SK-N-SH treated with all-trans-retinoic acid at 6 μM for 48 hours (cell line): ENCODE measurements around the gene FAM32A.

Experiments used
- ARNTL ChIP-seq: fragments of 450-650 bp; formaldehyde crosslinking; IDR thresholded peaks from 2 replicates; pipeline ENCODE4 v1.5.0; 2020; ENCODE audit warnings: low read depth, mild to moderate bottlenecking, moderate library complexity, borderline replicate concordance
- BACH2 ChIP-seq: fragments of 250-450 bp; sonication (Bioruptor Pico); IDR thresholded peaks from 2 replicates; pipeline ENCODE4 v1.9.0; 2021; ENCODE audit warnings: mild to moderate bottlenecking, borderline replicate concordance
- CSDC2 ChIP-seq: fragments of 250-450 bp; sonication (Bioruptor Pico); IDR thresholded peaks from 2 replicates; pipeline ENCODE4 v1.5.0; 2020; ENCODE audit warnings: mild to moderate bottlenecking, moderate library complexity
- ESRRG ChIP-seq: fragments of 250-450 bp; sonication (Bioruptor Pico); IDR thresholded peaks from 2 replicates; pipeline ENCODE4 v1.6.1; 2021; ENCODE audit warnings: mild to moderate bottlenecking
- POU6F1 ChIP-seq: fragments of 250-450 bp; sonication (Bioruptor Pico); IDR thresholded peaks from 2 replicates; pipeline ENCODE4 v1.8.0; 2021; ENCODE audit warnings: low read depth, mild to moderate bottlenecking, moderate library complexity, borderline replicate concordance
- TCF4 ChIP-seq: fragments of 250-450 bp; sonication (Bioruptor Pico); IDR thresholded peaks from 2 replicates; pipeline ENCODE4 v1.8.0; 2021; ENCODE audit warnings: mild to moderate bottlenecking, moderate library complexity, borderline replicate concordance
- TOX ChIP-seq: fragments of 250-450 bp; sonication (Bioruptor Pico); IDR thresholded peaks from 2 replicates; pipeline ENCODE4 v1.8.0; 2021; ENCODE audit warnings: mild to moderate bottlenecking, moderate library complexity, borderline replicate concordance
- ZC3H10 ChIP-seq: fragments of 250-450 bp; sonication (Bioruptor Pico); IDR thresholded peaks from 2 replicates; pipeline ENCODE4 v1.5.1; 2021; ENCODE audit warnings: mild to moderate bottlenecking, moderate library complexity
- ZFP3 ChIP-seq: fragments of 250-450 bp; sonication (Bioruptor Pico); IDR thresholded peaks from 2 replicates; pipeline ENCODE4 v1.5.0; 2020; ENCODE audit warnings: mild to moderate bottlenecking, moderate library complexity
- ZFP30 ChIP-seq: fragments of 450-650 bp; formaldehyde crosslinking; IDR thresholded peaks from 2 replicates; pipeline ENCODE4 v1.5.0; 2022; ENCODE audit warnings: mild to moderate bottlenecking, moderate library complexity
- ZNF8 ChIP-seq: fragments of 450-650 bp; formaldehyde crosslinking; IDR thresholded peaks from 2 replicates; pipeline ENCODE4 v1.5.0; 2020; ENCODE audit warnings: mild to moderate bottlenecking, moderate library complexity
- TF ChIP-seq, protein P1 (sequence below): fragments of 250-450 bp; sonication (Bioruptor Pico); IDR thresholded peaks from 2 replicates; pipeline ENCODE4 v1.5.1; 2020; ENCODE audit warnings: low read depth, mild to moderate bottlenecking, moderate library complexity
- TF ChIP-seq, protein P2 (sequence below): fragments of 250-450 bp; sonication (Bioruptor Pico); IDR thresholded peaks from 2 replicates; pipeline ENCODE4 v1.8.0; 2020; ENCODE audit warnings: mild to moderate bottlenecking, moderate library complexity, borderline replicate concordance

DNA sequence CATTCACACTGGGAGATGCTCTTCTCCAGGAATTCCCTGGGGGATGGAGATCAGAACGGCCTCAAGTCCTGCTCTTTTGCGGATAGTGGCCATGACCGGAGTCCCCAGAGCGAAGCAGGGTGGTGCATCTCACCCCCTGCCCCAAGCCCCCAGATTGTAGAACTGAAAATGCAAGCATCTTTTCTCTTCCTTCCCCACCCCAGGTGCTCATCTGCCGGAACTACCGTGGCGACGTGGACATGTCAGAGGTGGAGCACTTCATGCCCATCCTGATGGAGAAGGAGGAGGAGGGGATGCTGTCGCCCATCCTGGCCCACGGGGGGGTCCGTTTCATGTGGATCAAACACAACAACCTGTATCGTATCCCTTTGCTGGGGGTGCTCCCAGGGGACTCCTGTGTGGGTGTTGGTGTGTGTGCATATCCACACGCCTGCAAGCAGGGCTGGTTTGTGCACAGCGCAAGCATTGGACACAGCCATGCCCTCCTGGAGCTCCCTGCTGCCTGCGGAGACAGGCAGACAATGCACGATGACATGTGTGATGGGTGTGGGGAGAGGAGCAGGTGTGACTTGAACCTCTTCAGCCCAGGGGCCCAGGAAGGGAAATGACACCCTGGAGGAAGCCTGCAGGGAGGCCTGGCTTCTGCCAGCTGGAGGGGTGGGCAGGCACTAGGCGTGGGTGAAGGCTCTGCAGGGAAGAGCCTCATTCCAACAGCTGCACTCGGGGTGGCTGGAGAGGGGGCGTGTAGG, 18.2 kb downstream of the FAM32A start:
- TF ChIP-seq TCF4 (CRISPR knock-in tag) (no peak), ZC3H10 (no peak), CSDC2 (CRISPR knock-in tag) (no peak), TOX (CRISPR knock-in tag) (no peak), ZFP30 (CRISPR knock-in tag) (no peak), ZFP3 (CRISPR knock-in tag) (no peak), POU6F1 (no peak), ZNF8 (CRISPR knock-in tag) (no peak), ESRRG (no peak), BACH2 (CRISPR knock-in tag) (no peak), ARNTL (no peak)
- TF ChIP-seq, protein P1, sequence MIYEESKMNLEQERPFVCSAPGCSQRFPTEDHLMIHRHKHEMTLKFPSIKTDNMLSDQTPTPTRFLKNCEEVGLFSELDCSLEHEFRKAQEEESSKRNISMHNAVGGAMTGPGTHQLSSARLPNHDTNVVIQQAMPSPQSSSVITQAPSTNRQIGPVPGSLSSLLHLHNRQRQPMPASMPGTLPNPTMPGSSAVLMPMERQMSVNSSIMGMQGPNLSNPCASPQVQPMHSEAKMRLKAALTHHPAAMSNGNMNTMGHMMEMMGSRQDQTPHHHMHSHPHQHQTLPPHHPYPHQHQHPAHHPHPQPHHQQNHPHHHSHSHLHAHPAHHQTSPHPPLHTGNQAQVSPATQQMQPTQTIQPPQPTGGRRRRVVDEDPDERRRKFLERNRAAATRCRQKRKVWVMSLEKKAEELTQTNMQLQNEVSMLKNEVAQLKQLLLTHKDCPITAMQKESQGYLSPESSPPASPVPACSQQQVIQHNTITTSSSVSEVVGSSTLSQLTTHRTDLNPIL (CRISPR knock-in tag) = no peak
- TF ChIP-seq, protein P2, sequence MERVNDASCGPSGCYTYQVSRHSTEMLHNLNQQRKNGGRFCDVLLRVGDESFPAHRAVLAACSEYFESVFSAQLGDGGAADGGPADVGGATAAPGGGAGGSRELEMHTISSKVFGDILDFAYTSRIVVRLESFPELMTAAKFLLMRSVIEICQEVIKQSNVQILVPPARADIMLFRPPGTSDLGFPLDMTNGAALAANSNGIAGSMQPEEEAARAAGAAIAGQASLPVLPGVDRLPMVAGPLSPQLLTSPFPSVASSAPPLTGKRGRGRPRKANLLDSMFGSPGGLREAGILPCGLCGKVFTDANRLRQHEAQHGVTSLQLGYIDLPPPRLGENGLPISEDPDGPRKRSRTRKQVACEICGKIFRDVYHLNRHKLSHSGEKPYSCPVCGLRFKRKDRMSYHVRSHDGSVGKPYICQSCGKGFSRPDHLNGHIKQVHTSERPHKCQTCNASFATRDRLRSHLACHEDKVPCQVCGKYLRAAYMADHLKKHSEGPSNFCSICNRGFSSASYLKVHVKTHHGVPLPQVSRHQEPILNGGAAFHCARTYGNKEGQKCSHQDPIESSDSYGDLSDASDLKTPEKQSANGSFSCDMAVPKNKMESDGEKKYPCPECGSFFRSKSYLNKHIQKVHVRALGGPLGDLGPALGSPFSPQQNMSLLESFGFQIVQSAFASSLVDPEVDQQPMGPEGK (CRISPR knock-in tag) = no peak
